ENCODE results near the gene AIFM3. TPM values are rescaled to one million over a fixed set of nuclear protein-coding genes. Genes with fewer than 3 reads are reported as not detected.

Gene AIFM3
- total RNA-seq, 1 experiment from 2014 or later = 2.6 TPM

DNA sequence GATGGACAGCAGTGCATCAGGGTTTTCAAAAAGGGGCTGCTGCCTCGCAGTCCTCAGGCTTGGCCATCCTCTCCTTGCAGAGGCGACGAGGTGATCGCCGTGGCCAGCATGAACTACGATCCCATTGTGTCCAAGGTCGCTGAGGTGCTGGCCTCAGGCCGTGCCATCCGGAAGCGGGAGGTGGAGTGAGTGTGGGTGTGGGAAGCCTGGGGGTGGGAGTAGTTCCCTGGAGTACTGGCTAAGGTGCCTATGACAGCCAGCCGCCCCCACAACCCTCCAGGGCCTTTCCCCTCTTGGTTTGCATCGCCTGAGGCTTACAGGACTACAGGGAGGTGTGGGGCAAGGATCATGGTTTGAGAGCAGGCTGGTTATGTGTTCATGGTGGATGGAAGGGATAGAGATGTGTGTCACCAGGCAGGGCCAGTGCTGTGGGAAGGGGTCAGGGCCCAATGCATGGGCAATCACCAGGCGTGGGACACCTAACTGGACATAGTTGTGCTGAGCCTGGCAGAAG lies 12.9 kb downstream of the AIFM3 start:
- no peak for ATAC-seq
- Mint-ChIP-seq H3K4me1 (peaks cover 30% of the 10 kb centered on the region), H3K36me3 (peaks cover 16% of the 10 kb centered on the region; the same call in 1 of the 2 replicates), H3K27me3 (ENCODE audit: low read depth) (peaks cover 36% of the 10 kb centered on the region), H3K27ac (peak overlapping the region; percentile 97), H3K9me3 (peaks cover 12% of the 10 kb centered on the region), H3K4me3 (peak overlapping the region; percentile 96)
- CTCF ChIA-PET = interaction anchor here (0.6 to 4.7 kb wide), 8 partner anchors 12 to 233 kb away, joined by 3 to 14 read pairs (median 4); no protein-coding TSS in a partner anchor
- POLR2A ChIA-PET = interaction anchor here (0.6 to 1.4 kb wide), 5 partner anchors 10 to 24 kb away, joined by 3 to 4 read pairs (median 3); partner anchors contain the start of gene AIFM3
- TF ChIP-seq ESRRA (CRISPR knock-in tag; IDR thresholded peaks at IDR 0.05; ENCODE audit: borderline replicate concordance) (no peak), SMAD4 (CRISPR knock-in tag; IDR thresholded peaks at IDR 0.05) (no peak), GABPB1 (CRISPR knock-in tag; IDR thresholded peaks at IDR 0.05) (0 out of 2 replicates have a peak, but pooled peaks have one; percentile 37), IRF2 (CRISPR knock-in tag; IDR thresholded peaks at IDR 0.05; ENCODE audit: borderline replicate concordance, low read depth) (no peak)
- TF ChIP-seq, protein P1, sequence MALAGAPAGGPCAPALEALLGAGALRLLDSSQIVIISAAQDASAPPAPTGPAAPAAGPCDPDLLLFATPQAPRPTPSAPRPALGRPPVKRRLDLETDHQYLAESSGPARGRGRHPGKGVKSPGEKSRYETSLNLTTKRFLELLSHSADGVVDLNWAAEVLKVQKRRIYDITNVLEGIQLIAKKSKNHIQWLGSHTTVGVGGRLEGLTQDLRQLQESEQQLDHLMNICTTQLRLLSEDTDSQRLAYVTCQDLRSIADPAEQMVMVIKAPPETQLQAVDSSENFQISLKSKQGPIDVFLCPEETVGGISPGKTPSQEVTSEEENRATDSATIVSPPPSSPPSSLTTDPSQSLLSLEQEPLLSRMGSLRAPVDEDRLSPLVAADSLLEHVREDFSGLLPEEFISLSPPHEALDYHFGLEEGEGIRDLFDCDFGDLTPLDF (CRISPR knock-in tag; IDR thresholded peaks at IDR 0.05) = no peak
- DNase-seq (ENCODE audit: low spot score) = no peak

DNA sequence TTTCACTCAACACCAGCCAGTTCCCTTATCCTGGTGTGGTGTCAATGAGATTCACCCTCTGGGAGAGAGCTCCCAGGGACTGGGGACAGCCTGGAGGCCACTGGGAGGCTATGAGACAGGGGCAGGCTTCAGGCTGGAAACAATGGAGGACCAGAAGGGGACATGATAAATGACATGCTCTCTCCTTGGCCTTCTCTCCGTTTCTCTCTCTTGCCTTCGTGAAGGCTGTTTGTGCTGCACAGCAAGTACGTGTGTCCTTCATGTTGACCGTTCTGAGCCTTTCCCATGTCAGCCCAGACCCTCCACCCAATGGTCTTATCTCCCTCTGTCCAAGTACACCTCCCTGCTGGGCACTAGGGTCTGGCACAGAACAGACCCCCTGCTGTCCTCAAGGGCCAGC lies 13.5 kb downstream of the AIFM3 start:
- ChIA-PET CTCF (interaction anchor here (2.5 to 4.7 kb wide), 2 partner anchors 23 to 95 kb away, joined by 14 to 35 read pairs; no protein-coding TSS in a partner anchor), POLR2A (interaction anchor here (1.1 to 1.4 kb wide), 2 partner anchors 13 to 34 kb away, joined by 4 read pairs; partner anchors contain the start of genes AIFM3 and P2RX6)
- H3K36me3 Mint-ChIP-seq = peaks cover 16% of the 10 kb centered on the region; the same call in 1 of the 2 replicates
- TF ChIP-seq RORB (CRISPR knock-in tag; IDR thresholded peaks at IDR 0.05) = no peak
- TF ChIP-seq, protein P2, sequence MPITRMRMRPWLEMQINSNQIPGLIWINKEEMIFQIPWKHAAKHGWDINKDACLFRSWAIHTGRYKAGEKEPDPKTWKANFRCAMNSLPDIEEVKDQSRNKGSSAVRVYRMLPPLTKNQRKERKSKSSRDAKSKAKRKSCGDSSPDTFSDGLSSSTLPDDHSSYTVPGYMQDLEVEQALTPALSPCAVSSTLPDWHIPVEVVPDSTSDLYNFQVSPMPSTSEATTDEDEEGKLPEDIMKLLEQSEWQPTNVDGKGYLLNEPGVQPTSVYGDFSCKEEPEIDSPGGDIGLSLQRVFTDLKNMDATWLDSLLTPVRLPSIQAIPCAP (CRISPR knock-in tag; IDR thresholded peaks at IDR 0.05) = no peak
- TF ChIP-seq, protein P3, sequence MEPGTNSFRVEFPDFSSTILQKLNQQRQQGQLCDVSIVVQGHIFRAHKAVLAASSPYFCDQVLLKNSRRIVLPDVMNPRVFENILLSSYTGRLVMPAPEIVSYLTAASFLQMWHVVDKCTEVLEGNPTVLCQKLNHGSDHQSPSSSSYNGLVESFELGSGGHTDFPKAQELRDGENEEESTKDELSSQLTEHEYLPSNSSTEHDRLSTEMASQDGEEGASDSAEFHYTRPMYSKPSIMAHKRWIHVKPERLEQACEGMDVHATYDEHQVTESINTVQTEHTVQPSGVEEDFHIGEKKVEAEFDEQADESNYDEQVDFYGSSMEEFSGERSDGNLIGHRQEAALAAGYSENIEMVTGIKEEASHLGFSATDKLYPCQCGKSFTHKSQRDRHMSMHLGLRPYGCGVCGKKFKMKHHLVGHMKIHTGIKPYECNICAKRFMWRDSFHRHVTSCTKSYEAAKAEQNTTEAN (CRISPR knock-in tag; IDR thresholded peaks at IDR 0.05) = no peak
- TF ChIP-seq PRRX2 (CRISPR knock-in tag; IDR thresholded peaks at IDR 0.05) = no peak
- no peak for TF ChIP-seq ZNF423 (CRISPR knock-in tag; IDR thresholded peaks at IDR 0.05)
- TF ChIP-seq CREM (CRISPR knock-in tag; IDR thresholded peaks at IDR 0.05) = no peak
- TF ChIP-seq, protein P4, sequence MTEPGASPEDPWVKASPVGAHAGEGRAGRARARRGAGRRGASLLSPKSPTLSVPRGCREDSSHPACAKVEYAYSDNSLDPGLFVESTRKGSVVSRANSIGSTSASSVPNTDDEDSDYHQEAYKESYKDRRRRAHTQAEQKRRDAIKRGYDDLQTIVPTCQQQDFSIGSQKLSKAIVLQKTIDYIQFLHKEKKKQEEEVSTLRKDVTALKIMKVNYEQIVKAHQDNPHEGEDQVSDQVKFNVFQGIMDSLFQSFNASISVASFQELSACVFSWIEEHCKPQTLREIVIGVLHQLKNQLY (CRISPR knock-in tag; IDR thresholded peaks at IDR 0.05) = no peak
- no peak for TF ChIP-seq NFATC4 (CRISPR knock-in tag; IDR thresholded peaks at IDR 0.05)
- TF ChIP-seq, protein P5, sequence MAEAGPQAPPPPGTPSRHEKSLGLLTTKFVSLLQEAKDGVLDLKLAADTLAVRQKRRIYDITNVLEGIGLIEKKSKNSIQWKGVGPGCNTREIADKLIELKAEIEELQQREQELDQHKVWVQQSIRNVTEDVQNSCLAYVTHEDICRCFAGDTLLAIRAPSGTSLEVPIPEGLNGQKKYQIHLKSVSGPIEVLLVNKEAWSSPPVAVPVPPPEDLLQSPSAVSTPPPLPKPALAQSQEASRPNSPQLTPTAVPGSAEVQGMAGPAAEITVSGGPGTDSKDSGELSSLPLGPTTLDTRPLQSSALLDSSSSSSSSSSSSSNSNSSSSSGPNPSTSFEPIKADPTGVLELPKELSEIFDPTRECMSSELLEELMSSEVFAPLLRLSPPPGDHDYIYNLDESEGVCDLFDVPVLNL (CRISPR knock-in tag; IDR thresholded peaks at IDR 0.05; ENCODE audit: borderline replicate concordance, low read depth) = no peak
- TF ChIP-seq RELA (CRISPR knock-in tag; IDR thresholded peaks at IDR 0.05; ENCODE audit: borderline replicate concordance) = no peak
- TF ChIP-seq, protein P6, sequence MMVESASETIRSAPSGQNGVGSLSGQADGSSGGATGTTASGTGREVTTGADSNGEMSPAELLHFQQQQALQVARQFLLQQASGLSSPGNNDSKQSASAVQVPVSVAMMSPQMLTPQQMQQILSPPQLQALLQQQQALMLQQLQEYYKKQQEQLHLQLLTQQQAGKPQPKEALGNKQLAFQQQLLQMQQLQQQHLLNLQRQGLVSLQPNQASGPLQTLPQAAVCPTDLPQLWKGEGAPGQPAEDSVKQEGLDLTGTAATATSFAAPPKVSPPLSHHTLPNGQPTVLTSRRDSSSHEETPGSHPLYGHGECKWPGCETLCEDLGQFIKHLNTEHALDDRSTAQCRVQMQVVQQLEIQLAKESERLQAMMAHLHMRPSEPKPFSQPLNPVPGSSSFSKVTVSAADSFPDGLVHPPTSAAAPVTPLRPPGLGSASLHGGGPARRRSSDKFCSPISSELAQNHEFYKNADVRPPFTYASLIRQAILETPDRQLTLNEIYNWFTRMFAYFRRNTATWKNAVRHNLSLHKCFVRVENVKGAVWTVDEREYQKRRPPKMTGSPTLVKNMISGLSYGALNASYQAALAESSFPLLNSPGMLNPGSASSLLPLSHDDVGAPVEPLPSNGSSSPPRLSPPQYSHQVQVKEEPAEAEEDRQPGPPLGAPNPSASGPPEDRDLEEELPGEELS (CRISPR knock-in tag; IDR thresholded peaks at IDR 0.05) = no peak
- no peak for TF ChIP-seq FOXK1 (CRISPR knock-in tag; IDR thresholded peaks at IDR 0.05)
- TF ChIP-seq NR3C1 (CRISPR knock-in tag; conservative IDR thresholded peaks at IDR 0.05; ENCODE audit: low read depth) = no peak
- TF ChIP-seq, protein P7, sequence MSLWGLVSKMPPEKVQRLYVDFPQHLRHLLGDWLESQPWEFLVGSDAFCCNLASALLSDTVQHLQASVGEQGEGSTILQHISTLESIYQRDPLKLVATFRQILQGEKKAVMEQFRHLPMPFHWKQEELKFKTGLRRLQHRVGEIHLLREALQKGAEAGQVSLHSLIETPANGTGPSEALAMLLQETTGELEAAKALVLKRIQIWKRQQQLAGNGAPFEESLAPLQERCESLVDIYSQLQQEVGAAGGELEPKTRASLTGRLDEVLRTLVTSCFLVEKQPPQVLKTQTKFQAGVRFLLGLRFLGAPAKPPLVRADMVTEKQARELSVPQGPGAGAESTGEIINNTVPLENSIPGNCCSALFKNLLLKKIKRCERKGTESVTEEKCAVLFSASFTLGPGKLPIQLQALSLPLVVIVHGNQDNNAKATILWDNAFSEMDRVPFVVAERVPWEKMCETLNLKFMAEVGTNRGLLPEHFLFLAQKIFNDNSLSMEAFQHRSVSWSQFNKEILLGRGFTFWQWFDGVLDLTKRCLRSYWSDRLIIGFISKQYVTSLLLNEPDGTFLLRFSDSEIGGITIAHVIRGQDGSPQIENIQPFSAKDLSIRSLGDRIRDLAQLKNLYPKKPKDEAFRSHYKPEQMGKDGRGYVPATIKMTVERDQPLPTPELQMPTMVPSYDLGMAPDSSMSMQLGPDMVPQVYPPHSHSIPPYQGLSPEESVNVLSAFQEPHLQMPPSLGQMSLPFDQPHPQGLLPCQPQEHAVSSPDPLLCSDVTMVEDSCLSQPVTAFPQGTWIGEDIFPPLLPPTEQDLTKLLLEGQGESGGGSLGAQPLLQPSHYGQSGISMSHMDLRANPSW (CRISPR knock-in tag; conservative IDR thresholded peaks at IDR 0.05; ENCODE audit: low read depth) = no peak
- TF ChIP-seq HMGA2 (CRISPR knock-in tag; IDR thresholded peaks at IDR 0.05) = no peak
- TF ChIP-seq, protein P8, sequence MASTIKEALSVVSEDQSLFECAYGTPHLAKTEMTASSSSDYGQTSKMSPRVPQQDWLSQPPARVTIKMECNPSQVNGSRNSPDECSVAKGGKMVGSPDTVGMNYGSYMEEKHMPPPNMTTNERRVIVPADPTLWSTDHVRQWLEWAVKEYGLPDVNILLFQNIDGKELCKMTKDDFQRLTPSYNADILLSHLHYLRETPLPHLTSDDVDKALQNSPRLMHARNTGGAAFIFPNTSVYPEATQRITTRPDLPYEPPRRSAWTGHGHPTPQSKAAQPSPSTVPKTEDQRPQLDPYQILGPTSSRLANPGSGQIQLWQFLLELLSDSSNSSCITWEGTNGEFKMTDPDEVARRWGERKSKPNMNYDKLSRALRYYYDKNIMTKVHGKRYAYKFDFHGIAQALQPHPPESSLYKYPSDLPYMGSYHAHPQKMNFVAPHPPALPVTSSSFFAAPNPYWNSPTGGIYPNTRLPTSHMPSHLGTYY (CRISPR knock-in tag; IDR thresholded peaks at IDR 0.05) = no peak
- H3K9me3 Mint-ChIP-seq = peaks cover 12% of the 10 kb centered on the region
- DNase-seq (ENCODE audit: low spot score) (no peak), ATAC-seq (no peak)
- peaks cover 32% of the 10 kb centered on the region for H3K27me3 Mint-ChIP-seq (ENCODE audit: low read depth)
- peaks cover 30% of the 10 kb centered on the region for H3K4me1 Mint-ChIP-seq
- peak overlapping the region; percentile 96 for H3K4me3 Mint-ChIP-seq
- no peak overlapping the region for H3K27ac Mint-ChIP-seq

All from WTC11 (cell line).